HG03196 (cell line): Measurements from ENCODE around the gene GNG13.
"Not testable (repeated sequence)": the region's sequence is repeated elsewhere in the genome, so short reads cannot be mapped to it uniquely, and the experiment has no call there.

Experiments used
- ATAC-seq: cut with Tn5 transposase; IDR thresholded peaks from one replicate; pipeline ENCODE4 v1.9.1; 2021; ENCODE audit not compliant: unreplicated experiment

The GNG13 gene

DNA sequence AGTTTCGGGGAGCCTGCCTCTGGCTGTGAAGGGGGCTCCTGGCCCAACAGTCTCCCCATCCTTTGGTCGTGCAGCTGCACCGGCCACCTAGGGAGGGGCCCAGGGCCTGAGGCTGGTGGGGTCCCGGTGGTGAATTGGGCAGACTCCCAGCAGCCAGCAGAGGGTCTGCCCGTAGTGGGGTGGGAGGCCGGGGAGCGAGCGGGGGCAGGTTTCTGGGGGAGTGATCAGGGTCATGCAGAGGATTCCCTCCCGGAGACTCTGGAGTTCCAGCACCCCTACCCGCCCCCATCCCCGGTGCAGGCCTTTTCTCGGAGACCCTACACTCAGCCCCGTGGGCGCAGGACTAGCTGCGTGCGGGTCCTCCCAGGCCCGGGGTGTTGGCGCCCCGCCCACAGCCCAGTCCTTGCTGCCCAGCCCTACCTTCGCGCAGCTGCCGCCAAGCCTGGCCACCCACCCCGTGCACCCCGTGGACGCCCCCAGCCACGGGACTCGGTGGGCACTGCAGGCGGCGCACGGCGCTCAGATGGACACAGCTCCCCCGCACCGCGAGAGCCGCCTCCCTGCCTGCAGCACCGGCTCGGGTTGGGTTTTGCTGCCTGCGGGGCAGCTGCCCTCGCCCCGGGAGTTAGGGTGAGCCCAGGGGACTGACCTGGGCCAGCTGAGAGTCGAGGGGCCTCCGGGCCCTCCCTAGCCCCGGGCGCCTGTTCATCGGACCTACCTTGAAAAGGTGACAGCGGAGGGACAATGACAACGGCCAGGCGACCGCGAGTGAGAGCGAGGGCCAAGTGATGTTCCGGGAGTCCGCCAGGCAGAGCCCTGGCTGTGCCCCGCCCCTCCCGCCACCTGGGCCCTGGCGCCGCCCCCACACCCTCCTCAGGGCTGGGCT is at the start of gene GNG13:
TSS of gene GNG13 (minus strand) at position 787 of the 886 bp plus-strand sequence. CDS start 1,657 bp downstream, outside the sequence.
- no peak for ATAC-seq

DNA sequence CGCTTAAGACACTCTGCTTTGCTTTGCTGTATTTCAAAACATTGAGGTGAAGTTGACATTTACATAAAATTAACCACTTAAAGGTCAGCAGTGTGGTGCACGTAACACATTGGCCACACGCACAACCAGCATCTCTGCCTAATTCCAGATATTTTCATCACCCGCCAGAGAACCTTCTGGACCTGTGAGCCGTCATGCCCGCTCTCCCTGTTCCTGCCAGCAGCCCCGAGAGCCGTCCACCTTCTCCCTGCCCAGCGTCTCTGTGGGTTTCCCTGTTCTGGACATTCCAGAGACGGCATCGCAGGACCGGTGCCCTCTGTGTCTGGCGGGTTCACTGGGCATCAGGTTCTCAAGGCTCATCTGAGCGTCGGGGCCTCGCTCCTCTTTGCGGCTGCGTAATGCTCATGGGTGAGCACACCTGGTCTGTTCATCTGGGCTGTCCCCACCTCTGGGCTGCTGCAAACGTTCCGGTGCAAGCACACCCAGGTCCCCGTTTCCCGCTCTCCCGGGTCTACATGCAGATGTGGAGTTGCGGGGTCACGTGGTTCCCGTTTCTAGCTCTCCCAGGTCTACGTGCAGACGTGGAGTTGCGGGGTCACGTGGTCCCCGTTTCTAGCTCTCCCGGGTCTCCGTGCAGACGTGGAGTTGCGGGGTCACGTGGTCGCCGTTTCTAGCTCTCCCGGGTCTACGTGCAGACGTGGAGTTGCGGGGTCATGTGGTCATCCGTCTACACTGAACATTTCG is 48.1 kb upstream of the GNG13 start:
- ATAC-seq = no peak

GRCh38 chr16:847681-848445 is 47.3 kb upstream of the GNG13 start:
- no peak for ATAC-seq

GRCh38 chr16:847151-847550 is 46.6 kb upstream of the GNG13 start:
- no peak for ATAC-seq

DNA sequence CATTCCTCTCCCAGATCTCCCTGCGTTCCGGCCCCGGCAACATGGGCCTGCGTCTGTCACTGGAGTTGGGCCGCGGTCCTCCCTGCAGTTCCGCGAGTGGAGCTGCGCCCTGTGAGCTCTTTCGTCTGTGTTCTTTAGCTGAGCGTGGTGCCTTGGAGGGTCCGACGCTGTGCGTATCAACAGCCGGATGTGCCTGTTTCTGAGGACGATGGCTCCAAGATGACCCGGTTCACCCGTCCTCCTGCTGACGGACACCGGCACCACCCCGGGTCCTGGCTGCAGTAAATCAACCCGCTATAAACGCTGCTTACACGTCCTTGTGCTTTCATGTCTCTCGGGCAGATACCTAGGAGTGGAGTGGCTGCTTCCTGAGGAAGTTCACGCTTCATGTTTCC is 44.8 kb upstream of the GNG13 start:
- ATAC-seq = no peak

GRCh38 chr16:844638-845350 is 44.3 kb upstream of the GNG13 start:
- ATAC-seq = no peak

GRCh38 chr16:843771-844170 is 43.2 kb upstream of the GNG13 start:
- ATAC-seq = no peak

- ATAC-seq = no peak
These were observed 42.4 kb upstream of the GNG13 start for GRCh38 chr16:842711-843560.

- no peak for ATAC-seq
These were observed 41.5 kb upstream of the GNG13 start for GRCh38 chr16:842061-842476.

GRCh38 chr16:841455-842060 is 41.0 kb upstream of the GNG13 start:
- ATAC-seq = no peak

- no peak for ATAC-seq
These were observed 40.3 kb upstream of the GNG13 start for GRCh38 chr16:840561-841454.

- ATAC-seq = no peak
These were observed 39.3 kb upstream of the GNG13 start for GRCh38 chr16:839643-840408.

- ATAC-seq = no peak
These were observed 38.2 kb upstream of the GNG13 start for GRCh38 chr16:838741-839140.

- not testable (repeated sequence) for ATAC-seq
These were observed 36.3 kb upstream of the GNG13 start for GRCh38 chr16:836822-837221.

GRCh38 chr16:836221-836620 is 35.7 kb upstream of the GNG13 start:
- no peak for ATAC-seq

DNA sequence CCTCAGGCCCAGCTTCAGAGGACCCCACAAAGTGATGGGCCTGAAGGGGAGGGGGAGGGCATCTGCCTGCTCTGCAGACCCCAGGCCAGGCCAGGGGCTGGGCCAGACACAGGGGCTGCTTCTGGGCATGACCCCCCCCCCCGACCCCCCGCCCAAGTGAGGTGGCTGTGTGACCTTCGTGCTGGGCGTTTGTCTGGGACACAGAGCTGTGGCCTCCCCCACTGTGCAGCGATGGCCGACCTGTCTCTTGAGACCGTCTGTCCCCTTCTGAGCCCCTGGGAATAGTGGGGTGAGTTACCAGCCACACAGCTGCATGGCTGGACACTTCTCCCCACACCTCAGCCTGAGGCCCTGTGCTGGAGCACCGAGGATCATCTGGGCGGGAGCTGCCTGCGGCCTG is 34.8 kb upstream of the GNG13 start:
- no peak for ATAC-seq

DNA sequence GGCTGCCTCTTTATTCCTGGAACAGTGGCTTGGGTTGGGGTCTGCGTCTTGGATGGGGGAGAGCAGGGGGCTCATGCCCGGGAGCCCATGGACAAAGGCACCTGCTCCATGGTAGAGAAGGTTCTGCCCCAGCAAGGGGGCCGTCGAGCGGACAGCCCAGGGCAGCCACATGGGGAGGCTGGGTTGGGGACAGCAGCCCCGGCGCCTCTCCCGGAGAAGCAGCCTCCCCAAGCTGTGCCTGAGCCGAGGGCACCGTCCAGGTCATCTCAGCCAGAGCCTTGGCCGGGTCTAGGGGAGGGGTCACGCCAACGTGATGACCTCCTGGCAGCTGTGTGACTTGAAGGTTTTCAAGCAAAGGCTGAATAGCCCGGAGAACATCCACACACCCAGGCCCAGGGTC is 32.9 kb upstream of the GNG13 start:
- no peak for ATAC-seq
